NOMO-1 treated with DMSO at 0.1 percent for 48 hours (cell line): Measurements from ENCODE around the gene DCTN2.
"Not testable (repeated sequence)": the region's sequence is repeated elsewhere in the genome, so short reads cannot be mapped to it uniquely, and the experiment has no call there.

ENCODE experiments used
- DNase-seq: peaks from one replicate; lab custom pipeline; 2025; ENCODE audit not compliant: unreplicated experiment; lab: John Stamatoyannopoulos, UW

The DCTN2 gene

GRCh38 chr12:57516617-57517153, 30.3 kb downstream of the DCTN2 start:
- DNase-seq: no peak

GRCh38 chr12:57515934-57516541, 31.0 kb downstream of the DCTN2 start:
- no peak for DNase-seq

- DNase-seq: no peak
These were observed 31.5 kb downstream of the DCTN2 start for GRCh38 chr12:57515408-57515933.

- DNase-seq: no peak
These were observed 32.1 kb downstream of the DCTN2 start for GRCh38 chr12:57514720-57515407.

- not testable (repeated sequence) for DNase-seq
These were observed 32.7 kb downstream of the DCTN2 start for GRCh38 chr12:57514246-57514645.

- DNase-seq: not testable (repeated sequence)
These were observed 33.3 kb downstream of the DCTN2 start for GRCh38 chr12:57513677-57514076.

- no peak for DNase-seq
These were observed 33.7 kb downstream of the DCTN2 start for GRCh38 chr12:57513266-57513665.

GRCh38 chr12:57512665-57513064, 34.3 kb downstream of the DCTN2 start:
- DNase-seq: no peak

GRCh38 chr12:57511588-57512325, 35.2 kb downstream of the DCTN2 start:
- DNase-seq: no peak

GRCh38 chr12:57511161-57511560, 35.8 kb downstream of the DCTN2 start:
- no peak for DNase-seq

- not testable (repeated sequence) for DNase-seq
These were observed 39.2 kb downstream of the DCTN2 start for GRCh38 chr12:57507796-57508195.

- not testable (repeated sequence) for DNase-seq
These were observed 40.5 kb downstream of the DCTN2 start for GRCh38 chr12:57506541-57506940.

- not testable (repeated sequence) for DNase-seq
These were observed 44.6 kb downstream of the DCTN2 start for GRCh38 chr12:57502311-57502969.

GRCh38 chr12:57500213-57500612, 46.8 kb downstream of the DCTN2 start:
- DNase-seq: no peak

GRCh38 chr12:57498571-57498970, 48.4 kb downstream of the DCTN2 start:
- no peak for DNase-seq

- DNase-seq: no peak
These were observed 48.9 kb downstream of the DCTN2 start for GRCh38 chr12:57498132-57498502.

GRCh38 chr12:57497223-57498131, 49.5 kb downstream of the DCTN2 start:
- no peak for DNase-seq

GRCh38 chr12:57496822-57497221, 50.2 kb downstream of the DCTN2 start:
- DNase-seq: no peak

- DNase-seq: not testable (repeated sequence)
These were observed 51.8 kb downstream of the DCTN2 start for GRCh38 chr12:57495051-57495701.
